NCI-H774 (cell line): Measurements from ENCODE around the gene PKD2L2.
"Not testable (repeated sequence)": the region's sequence is repeated elsewhere in the genome, so short reads cannot be mapped to it uniquely, and the experiment has no call there.

Source experiments
- DNase-seq: peaks from one replicate; lab custom pipeline; 2025; lab: John Stamatoyannopoulos, UW

PKD2L2 gene

GRCh38 chr5:137888466-137888862 lies 793 bp upstream of the PKD2L2 start:
- DNase-seq: no peak

- no peak for DNase-seq
Observed at GRCh38 chr5:137890845-137891244, 1.6 kb downstream of the PKD2L2 start.

- DNase-seq: no peak
Observed at GRCh38 chr5:137891849-137892248, 2.6 kb downstream of the PKD2L2 start.

- DNase-seq: no peak
Observed at GRCh38 chr5:137894586-137894985, 5.3 kb downstream of the PKD2L2 start.

- DNase-seq: no peak
Observed at GRCh38 chr5:137896560-137896959, 7.3 kb downstream of the PKD2L2 start.

- no peak for DNase-seq
Observed at GRCh38 chr5:137899493-137899892, 10.2 kb downstream of the PKD2L2 start.

GRCh38 chr5:137901011-137901817 lies 12.0 kb downstream of the PKD2L2 start:
- no peak for DNase-seq

- DNase-seq: no peak
Observed at GRCh38 chr5:137902408-137903133, 13.3 kb downstream of the PKD2L2 start.

- DNase-seq: no peak
Observed at GRCh38 chr5:137914758-137915157, 25.5 kb downstream of the PKD2L2 start.

- no peak for DNase-seq
Observed at GRCh38 chr5:137916923-137917322, 27.7 kb downstream of the PKD2L2 start.

- no peak for DNase-seq
Observed at GRCh38 chr5:137921931-137922330, 32.7 kb downstream of the PKD2L2 start.

GRCh38 chr5:137923856-137924255 lies 34.6 kb downstream of the PKD2L2 start:
- no peak for DNase-seq

- no peak for DNase-seq
Observed at GRCh38 chr5:137932800-137933199, 43.5 kb downstream of the PKD2L2 start.

GRCh38 chr5:137933491-137933911 lies 44.2 kb downstream of the PKD2L2 start:
- no peak for DNase-seq

GRCh38 chr5:137935190-137935589 lies 45.9 kb downstream of the PKD2L2 start:
- no peak for DNase-seq

- DNase-seq: no peak
Observed at GRCh38 chr5:137935694-137936093, 46.4 kb downstream of the PKD2L2 start.

GRCh38 chr5:137937994-137938750 lies 48.9 kb downstream of the PKD2L2 start:
- DNase-seq: no peak

- DNase-seq: no peak
Observed at GRCh38 chr5:137938751-137939143, 49.5 kb downstream of the PKD2L2 start.

- no peak for DNase-seq
Observed at GRCh38 chr5:137939331-137939730, 50.1 kb downstream of the PKD2L2 start.

- not testable (repeated sequence) for DNase-seq
Observed at GRCh38 chr5:137944280-137944679, 55.0 kb downstream of the PKD2L2 start.

- no peak for DNase-seq
Observed at GRCh38 chr5:137945825-137946224, 56.6 kb downstream of the PKD2L2 start.

GRCh38 chr5:137954131-137954879 lies 65.0 kb downstream of the PKD2L2 start:
- no peak for DNase-seq
